Ascending aorta (tissue), 2 donors: ENCODE data around the gene PERCC1. TPM values are rescaled to one million over a fixed set of nuclear protein-coding genes. Genes with fewer than 3 reads are reported as not detected.

Experiments
- DNase-seq, 2 donors: peaks; one replicate each; pipeline ENCODE4 v3.0.0-alpha.2; 2019; ENCODE audit warnings: low spot score in 2 of 2
- H3K27ac ChIP-seq, 2 donors: fragments of 200-600 bp; sonication (generic); one replicate each; pipeline ENCODE4 v1.5.1; 2016 to 2017; ENCODE audit warnings: mild to moderate bottlenecking in 1 of 2
- H3K27me3 ChIP-seq: fragments of 200-600 bp; sonication (generic); one replicate; pipeline ENCODE4 v1.5.1; 2017
- H3K36me3 ChIP-seq, 2 donors: fragments of 200-600 bp; sonication (generic); one replicate each; pipeline ENCODE4 v1.5.1; 2016
- H3K4me1 ChIP-seq, 2 donors: fragments of 200-600 bp; sonication (generic); one replicate each; pipeline ENCODE4 v1.5.1; 2016 to 2017; ENCODE audit warnings: mild to moderate bottlenecking in 1 of 2
- H3K4me3 ChIP-seq, 2 donors: fragments of 200-600 bp; sonication (generic); one replicate each; pipeline ENCODE4 v1.5.1; 2016 to 2017; ENCODE audit warnings: mild to moderate bottlenecking in 1 of 2
- H3K9me3 ChIP-seq, 2 donors: fragments of 200-600 bp; sonication (generic); one replicate each; pipeline ENCODE4 v1.5.1; 2016
- intact Hi-C: fragments of 100-400 bp; cut with DNase I; formaldehyde crosslinking; loops from one replicate; pipeline ENCODE4 v1.15.1; 2023
- total RNA-seq: library from RNA; depleted of rRNA; stranded (reverse); fragments of >200 nt; gene quantifications from one replicate; pipeline ENCODE4 v1.1.0, GENCODE V29; 2016
- TF ChIP-seq, protein P1 (sequence below), 3 experiments: fragments of 200-600 bp in 2 of 3; fragments of 450-650 bp in 1 of 3; sonication (generic) in 2 of 3; IDR thresholded peaks; one replicate each; pipeline ENCODE4 v1.5.1; 2016 to 2019; ENCODE audit warnings: antibody characterized with exemption in 3 of 3, mild to moderate bottlenecking in 1 of 3, moderate library complexity in 1 of 3

The PERCC1 gene
- total RNA-seq, 1 donor from 2014 or later: not detected

DNA sequence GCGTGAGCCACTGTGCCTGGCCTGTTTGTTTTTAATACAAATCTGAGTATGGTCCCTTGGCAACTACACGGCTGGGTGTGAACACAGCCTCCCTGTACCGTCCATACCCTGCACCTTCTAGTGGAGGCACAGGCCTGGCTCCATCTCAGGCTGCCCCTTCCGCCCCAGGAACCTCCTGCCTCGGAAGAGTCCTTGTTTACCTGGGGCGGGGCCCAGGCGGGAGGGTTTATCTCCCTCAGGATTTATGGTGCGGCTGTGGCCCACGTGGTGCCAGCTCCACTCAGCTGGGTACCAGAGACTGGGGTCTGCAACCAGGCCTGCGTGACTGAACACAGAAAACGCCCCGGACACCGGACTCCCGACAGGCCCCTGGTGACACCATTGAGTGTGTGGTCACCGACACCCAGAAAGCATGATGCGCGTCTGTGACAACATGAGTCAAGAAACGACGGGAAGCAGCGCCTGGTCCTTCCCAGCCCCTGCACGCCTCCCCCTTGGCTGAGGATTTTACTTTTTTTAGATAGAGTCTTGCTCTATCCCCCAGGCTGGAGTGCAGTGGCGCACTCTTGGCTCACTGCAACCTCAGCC is 35.3 kb upstream of the PERCC1 start:
- no peaks in the 10 kb centered on the region for H3K9me3 ChIP-seq
- no peaks in the 10 kb centered on the region for H3K27me3 ChIP-seq
- TF ChIP-seq, protein P1, sequence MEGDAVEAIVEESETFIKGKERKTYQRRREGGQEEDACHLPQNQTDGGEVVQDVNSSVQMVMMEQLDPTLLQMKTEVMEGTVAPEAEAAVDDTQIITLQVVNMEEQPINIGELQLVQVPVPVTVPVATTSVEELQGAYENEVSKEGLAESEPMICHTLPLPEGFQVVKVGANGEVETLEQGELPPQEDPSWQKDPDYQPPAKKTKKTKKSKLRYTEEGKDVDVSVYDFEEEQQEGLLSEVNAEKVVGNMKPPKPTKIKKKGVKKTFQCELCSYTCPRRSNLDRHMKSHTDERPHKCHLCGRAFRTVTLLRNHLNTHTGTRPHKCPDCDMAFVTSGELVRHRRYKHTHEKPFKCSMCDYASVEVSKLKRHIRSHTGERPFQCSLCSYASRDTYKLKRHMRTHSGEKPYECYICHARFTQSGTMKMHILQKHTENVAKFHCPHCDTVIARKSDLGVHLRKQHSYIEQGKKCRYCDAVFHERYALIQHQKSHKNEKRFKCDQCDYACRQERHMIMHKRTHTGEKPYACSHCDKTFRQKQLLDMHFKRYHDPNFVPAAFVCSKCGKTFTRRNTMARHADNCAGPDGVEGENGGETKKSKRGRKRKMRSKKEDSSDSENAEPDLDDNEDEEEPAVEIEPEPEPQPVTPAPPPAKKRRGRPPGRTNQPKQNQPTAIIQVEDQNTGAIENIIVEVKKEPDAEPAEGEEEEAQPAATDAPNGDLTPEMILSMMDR (IDR thresholded peaks at IDR 0.05): no peak
- no peaks in the 10 kb centered on the region for H3K4me1 ChIP-seq
- peaks cover 70 to 78% of the 10 kb centered on the region in 2 donors for H3K36me3 ChIP-seq
- intact Hi-C loops: no loop called here
- no peak overlapping the region for H3K4me3 ChIP-seq
- no peak overlapping the region for H3K27ac ChIP-seq
- no peak for DNase-seq

DNA sequence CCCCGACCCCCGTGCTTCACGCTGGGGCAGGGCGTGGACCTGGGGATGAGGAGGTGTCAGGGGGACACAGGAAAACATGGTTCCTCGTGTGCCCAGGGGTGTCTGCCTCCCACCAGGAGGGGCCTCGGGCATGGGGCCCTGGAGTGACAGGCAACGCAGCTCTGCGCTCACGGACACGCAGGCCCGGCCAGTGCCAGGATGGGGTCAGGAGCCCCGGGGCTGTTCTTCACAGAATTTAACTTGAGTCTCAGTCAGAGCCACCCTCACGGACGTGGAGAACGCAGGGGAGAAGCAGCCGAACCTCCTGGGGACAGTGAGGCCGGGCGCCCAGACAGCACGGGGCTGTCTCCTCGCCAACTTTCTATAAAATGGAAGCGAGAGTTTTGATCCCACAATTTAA is 33.1 kb upstream of the PERCC1 start:
- Histone ChIP-seq H3K9me3 (no peaks in the 10 kb centered on the region), H3K4me3 (no peak overlapping the region), H3K27me3 (no peaks in the 10 kb centered on the region), H3K36me3 (peaks cover 74 to 79% of the 10 kb centered on the region in 2 donors), H3K27ac (no peak overlapping the region), H3K4me1 (no peaks in the 10 kb centered on the region)
- TF ChIP-seq, protein P1 (IDR thresholded peaks at IDR 0.05): no peak
- intact Hi-C loops: no loop called here
- no peak for DNase-seq

DNA sequence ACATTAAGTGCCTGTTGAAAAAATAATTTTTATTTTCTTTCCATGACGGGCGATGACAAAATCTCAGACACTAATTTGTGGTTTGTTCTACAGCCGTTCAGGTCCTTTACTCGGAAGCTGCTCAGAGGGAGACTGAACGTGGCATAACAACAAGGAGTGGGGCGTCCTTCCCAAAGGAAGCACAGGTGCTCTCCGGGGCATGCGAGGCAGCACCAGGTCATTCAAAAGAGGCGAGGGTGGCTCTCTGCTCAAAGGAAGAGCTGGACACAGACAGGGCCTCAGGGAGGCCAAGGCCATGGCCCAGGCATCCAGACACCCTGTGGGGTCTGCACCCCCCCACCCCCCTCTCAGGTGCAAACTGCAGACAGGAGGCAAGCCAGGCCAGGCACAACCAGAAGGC is 32.5 kb upstream of the PERCC1 start:
- no peaks in the 10 kb centered on the region for H3K4me1 ChIP-seq
- no peak for DNase-seq
- no peak overlapping the region for H3K4me3 ChIP-seq
- H3K36me3 ChIP-seq: peaks cover 74 to 77% of the 10 kb centered on the region in 2 donors
- H3K9me3 ChIP-seq: no peaks in the 10 kb centered on the region
- TF ChIP-seq, protein P1 (IDR thresholded peaks at IDR 0.05): no peak
- intact Hi-C loops: no loop called here
- no peaks in the 10 kb centered on the region for H3K27me3 ChIP-seq
- H3K27ac ChIP-seq: no peak overlapping the region

DNA sequence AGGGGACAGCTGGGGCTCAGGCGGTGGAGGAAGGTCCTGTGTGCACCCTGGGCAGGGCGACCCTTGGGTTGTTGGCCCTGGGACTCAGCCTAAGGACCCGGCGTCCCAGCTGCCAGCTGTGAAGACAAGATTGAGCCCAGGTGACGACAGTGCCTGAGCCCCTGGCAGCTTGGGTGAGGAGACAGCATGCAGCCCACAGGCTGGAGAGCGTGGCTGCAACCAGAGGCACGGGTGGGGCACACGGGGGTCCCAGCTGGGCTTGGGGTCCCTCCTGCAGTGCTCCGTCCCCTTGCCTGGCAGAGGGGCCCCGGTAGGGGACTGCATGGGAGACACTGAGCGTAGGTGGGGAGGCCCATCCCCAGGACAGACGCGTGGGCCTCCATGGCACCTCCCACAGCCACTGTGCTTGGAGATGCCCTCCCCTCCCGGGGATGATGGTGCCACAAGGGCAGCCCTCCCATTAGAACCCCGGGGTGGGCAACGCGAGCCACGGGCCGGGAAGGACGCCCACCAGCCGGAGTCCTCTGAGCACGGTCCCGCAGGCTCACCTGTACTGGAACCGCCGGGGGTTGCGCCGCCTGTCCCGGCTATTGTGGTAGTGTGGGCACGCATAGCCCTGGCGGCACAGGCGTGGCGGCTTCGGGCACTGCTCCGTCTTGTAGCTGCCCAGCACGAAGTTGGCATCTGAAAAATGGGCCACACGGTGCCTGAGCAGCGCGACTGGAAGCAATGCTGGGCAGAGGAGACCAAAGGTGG is 31.9 kb upstream of the PERCC1 start:
- no peak overlapping the region for H3K4me3 ChIP-seq
- H3K36me3 ChIP-seq: peaks cover 70 to 73% of the 10 kb centered on the region in 2 donors
- H3K27me3 ChIP-seq: no peaks in the 10 kb centered on the region
- no peaks in the 10 kb centered on the region for H3K4me1 ChIP-seq
- no peaks in the 10 kb centered on the region for H3K9me3 ChIP-seq
- H3K27ac ChIP-seq: no peak overlapping the region
- TF ChIP-seq, protein P1 (IDR thresholded peaks at IDR 0.05): no peak
- no peak for DNase-seq
- intact Hi-C loops: no loop called here

DNA sequence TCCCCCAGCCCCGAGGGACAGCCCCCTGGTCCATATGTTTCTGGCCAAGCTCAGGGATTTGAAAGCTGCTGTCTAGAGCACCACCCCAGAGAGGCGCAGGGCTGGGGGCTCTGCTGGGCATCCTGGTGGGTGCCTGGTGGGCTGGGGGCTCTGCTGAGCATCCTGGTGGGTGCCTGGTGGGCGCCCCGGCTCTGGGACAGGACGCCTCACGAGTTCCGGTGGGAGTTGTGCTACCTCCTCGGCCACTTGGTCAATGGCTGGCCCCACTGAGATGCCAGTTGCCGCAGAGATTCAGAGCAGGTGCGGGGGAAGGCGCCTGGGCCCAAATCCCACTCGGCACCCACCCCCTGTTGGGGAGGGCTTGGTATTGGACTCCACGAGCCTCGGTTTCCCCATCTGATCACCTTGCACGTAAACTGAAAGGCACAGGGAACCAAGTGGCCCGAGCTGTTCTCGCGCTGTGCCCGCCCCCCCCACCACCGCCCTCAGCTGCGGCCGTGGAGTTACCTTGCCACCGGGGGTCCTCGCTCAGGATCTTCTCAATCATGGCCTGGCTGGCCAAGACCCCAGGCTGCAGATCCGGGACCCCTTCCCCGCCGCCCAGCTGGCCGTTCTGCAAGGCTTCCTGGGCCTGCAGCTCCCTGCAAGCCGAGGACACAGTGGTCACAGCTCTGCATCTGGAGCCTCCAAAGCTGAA is 29.7 kb upstream of the PERCC1 start:
- H3K27ac ChIP-seq: no peak overlapping the region
- H3K9me3 ChIP-seq: no peaks in the 10 kb centered on the region
- no peaks in the 10 kb centered on the region for H3K27me3 ChIP-seq
- peaks cover 56 to 64% of the 10 kb centered on the region in 2 donors for H3K36me3 ChIP-seq
- TF ChIP-seq, protein P1 (IDR thresholded peaks at IDR 0.05): no peak
- DNase-seq: no peak
- H3K4me3 ChIP-seq: no peak overlapping the region
- intact Hi-C loops: loop anchor here (10.0 kb wide), 1 partner anchor 1274 kb away; no protein-coding TSS in a partner anchor
- no peaks in the 10 kb centered on the region for H3K4me1 ChIP-seq
